GM12878 (cell line): ENCODE data around the gene EBF3. TPM values are rescaled to one million over a fixed set of nuclear protein-coding genes. Genes with fewer than 3 reads are reported as not detected.

Experiments used
- ATAC-seq: fragments of 200-7000 bp; cut with Tn5 transposase; 3 replicates; pipeline ENCODE4 v1.9.1; 2020; ENCODE audit warnings: mild to moderate bottlenecking, moderate library complexity
- BruUV-seq: library from RNA; stranded (reverse); fragments of 400-500 nt; replicated peaks from 2 replicates; lab custom pipeline; 2021; lab: Mats Ljungman, UMichigan
- CTCF ChIA-PET: fragments of 300-600 bp; sonication (Branson Sonifier 250); formaldehyde crosslinking; extraction: SDS; loops from one replicate; lab custom pipeline; 2021; ENCODE audit warnings: inconsistent platforms; lab: Yijun Ruan, JAX
- POLR2A ChIA-PET: fragments of 350-600 bp; formaldehyde crosslinking; extraction: SDS; loops from one replicate; lab custom pipeline; 2021; ENCODE audit warnings: inconsistent platforms; lab: Charles Lee
- RAD21 ChIA-PET: fragments of 300-600 bp; sonication (Branson Sonifier 250); formaldehyde crosslinking; loops from one replicate; lab custom pipeline; 2023; ENCODE audit warnings: antibody characterized with exemption; ENCODE audit not compliant: unreplicated experiment; lab: Charles Lee
- SMC1A ChIA-PET: fragments of 300-600 bp; sonication (Branson Sonifier 250); formaldehyde crosslinking; loops from one replicate; lab custom pipeline; 2023; ENCODE audit not compliant: unreplicated experiment, uncharacterized antibody; lab: Charles Lee
- DNase-seq: peaks from one replicate; pipeline ENCODE4 v3.0.0-alpha.2; 2011; ENCODE audit warnings: low read depth, low spot score
- FAIRE-seq: peaks from 3 replicates; lab custom pipeline; 2011; peaks lifted over from hg19 to GRCh38; lab: Jason Lieb, UNC
- H2AFZ ChIP-seq: 2 replicates; pipeline ENCODE4 v1.6.0; 2011; ENCODE audit warnings: low read depth, low read length, control low read depth; ENCODE audit not compliant: control insufficient read depth
- H3K27ac ChIP-seq: 2 replicates; pipeline ENCODE4 v1.5.1; 2011; ENCODE audit warnings: control low read depth; ENCODE audit not compliant: control insufficient read depth, insufficient read depth
- H3K27me3 ChIP-seq, 2 experiments: replicated peaks in 1 of 2; 2 replicates each; pipeline versions ENCODE4 v1.6.0 to v1.6.1; 2011; ENCODE audit warnings: low read length in 1 of 2; ENCODE audit not compliant: control insufficient read depth in 2 of 2, insufficient read depth in 2 of 2
- H3K36me3 ChIP-seq, 2 experiments: 2 replicates each; pipeline ENCODE4 v1.5.1; 2011; ENCODE audit warnings: low read length in 1 of 2; ENCODE audit not compliant: control insufficient read depth in 2 of 2, insufficient read depth in 2 of 2
- H3K4me1 ChIP-seq: 2 replicates; pipeline ENCODE4 v1.6.1; 2011; ENCODE audit warnings: mild to moderate bottlenecking, low read length, moderate library complexity, mixed read lengths; ENCODE audit not compliant: control insufficient read depth, insufficient read depth
- H3K4me2 ChIP-seq: 2 replicates; pipeline ENCODE4 v1.6.0; 2011; ENCODE audit warnings: control low read depth; ENCODE audit not compliant: control insufficient read depth, insufficient read depth
- H3K4me3 ChIP-seq: fragments of 200-600 bp; sonication (generic); 2 replicates; pipeline ENCODE4 v1.5.1; 2016
- H3K79me2 ChIP-seq: 2 replicates; pipeline ENCODE4 v1.6.0; 2011; ENCODE audit warnings: low read length; ENCODE audit not compliant: control insufficient read depth, insufficient read depth
- H3K9ac ChIP-seq: 2 replicates; pipeline ENCODE4 v1.8.0; 2011; ENCODE audit warnings: low read length, control low read depth, mixed read lengths; ENCODE audit not compliant: control insufficient read depth, insufficient read depth
- H3K9me3 ChIP-seq: replicated peaks from 3 replicates; pipeline ENCODE4 v1.5.1; 2011; ENCODE audit warnings: mild to moderate bottlenecking, low read length; ENCODE audit not compliant: control insufficient read depth, insufficient read depth
- H4K20me1 ChIP-seq: 2 replicates; pipeline ENCODE4 v1.6.0; 2011; ENCODE audit not compliant: control insufficient read depth, insufficient read depth
- CBFB ChIP-seq: IDR thresholded peaks from 2 replicates; pipeline ENCODE4 v1.6.1; 2016; ENCODE audit warnings: antibody characterized with exemption, low read depth
- HCFC1 ChIP-seq: fragments of 150-350 bp; IDR thresholded peaks from 2 replicates; pipeline ENCODE4 v1.6.1; 2014; ENCODE audit warnings: low read length
- HDGF ChIP-seq: fragments of 450-650 bp; IDR thresholded peaks from 2 replicates; pipeline ENCODE4 v1.6.1; 2016; ENCODE audit warnings: antibody characterized with exemption
- LARP7 ChIP-seq: fragments of 450-650 bp; IDR thresholded peaks from 2 replicates; pipeline ENCODE4 v1.6.1; 2017; ENCODE audit warnings: mild to moderate bottlenecking
- MTA3 ChIP-seq: IDR thresholded peaks from 2 replicates; pipeline ENCODE4 v1.6.1; 2012; ENCODE audit warnings: low read length, inconsistent platforms, borderline replicate concordance
- RFX5 ChIP-seq: IDR thresholded peaks from 2 replicates; pipeline ENCODE4 v1.6.1; 2011; ENCODE audit warnings: low read depth, low read length, improper control_type of control experiment
- SIN3A ChIP-seq: IDR thresholded peaks from 2 replicates; pipeline ENCODE4 v1.6.1; 2012; ENCODE audit warnings: low read depth, low read length, improper control_type of control experiment
- SRF ChIP-seq, 2 experiments: IDR thresholded peaks; 2 replicates each; pipeline ENCODE4 v1.6.1; 2011; ENCODE audit warnings: low read depth in 2 of 2, low read length in 2 of 2, mild to moderate bottlenecking in 1 of 2, moderate library complexity in 1 of 2
- SUPT20H ChIP-seq: IDR thresholded peaks from 2 replicates; pipeline ENCODE4 v1.6.1; 2011; ENCODE audit warnings: low read depth, mild to moderate bottlenecking, low read length, moderate library complexity, borderline replicate concordance; ENCODE audit not compliant: control insufficient read depth
- WGBS: methylation state at CpG from one replicate; pipeline ENCODE4 v1.1.6; 2016; ENCODE audit warnings: low lambda C conversion rate; ENCODE audit not compliant: insufficient replicate concordance, insufficient coverage; ENCODE audit errors: missing lambda C conversion rate; 5-methylcytosine and 5-hydroxymethylcytosine counted together
- in situ Hi-C: fragments of 300-500 bp; cut with MboI; formaldehyde crosslinking; loops from 9 replicates; pipeline ENCODE4 v1.14.3; 2018; ENCODE audit warnings: mixed read lengths
- intact Hi-C: fragments of 100-400 bp; cut with micrococcal nuclease; formaldehyde crosslinking; loops from one replicate; pipeline ENCODE4 v1.14.2; 2022; ENCODE audit not compliant: unreplicated experiment
- polyA plus RNA-seq, 11 experiments: library from polyadenylated mRNA; depleted of rRNA in 4 of 11; unstranded in 6 of 11; stranded (reverse) in 5 of 11; fragments of >200 nt; fragmentation: Nextera tagmentation in 4 of 11; fragmentation: Illumina TruSeq in 1 of 11; extraction: Ambion mirVana in 4 of 11; extraction: Trizol in 1 of 11; gene quantifications; 1 replicate in 1 of 11; 2 replicates in 10 of 11; pipeline versions ENCODE4 v1.2.1 to v1.2.3, GENCODE V29; 2011 to 2016; ENCODE audit warnings: inconsistent platforms in 2 of 11, missing spikeins in 2 of 11, low read depth in 1 of 11
- total RNA-seq, 4 experiments: library from RNA; depleted of rRNA in 3 of 4; stranded (reverse); fragments of >200 nt in 3 of 4; fragmentation: Illumina TruSeq in 1 of 4; extraction: Trizol in 1 of 4; gene quantifications; 2 replicates each; pipeline versions ENCODE4 v1.2.1 to v1.2.3, GENCODE V29; 2013 to 2021
- TF ChIP-seq, protein P1 (sequence below): fragments of 150-350 bp; IDR thresholded peaks from 2 replicates; pipeline ENCODE4 v1.6.1; 2014; ENCODE audit warnings: mild to moderate bottlenecking, low read depth, low read length
- TF ChIP-seq, protein P2 (sequence below): fragments of 450-650 bp; IDR thresholded peaks from 2 replicates; pipeline ENCODE4 v1.6.1; 2016; ENCODE audit warnings: mild to moderate bottlenecking
- TF ChIP-seq, protein P3 (sequence below): IDR thresholded peaks from 2 replicates; pipeline ENCODE4 v1.6.1; 2012; ENCODE audit warnings: mild to moderate bottlenecking, low read depth, low read length

The EBF3 gene
- total and polyA plus RNA-seq, 10 of the 15 experiments (the other 5 are each of a cell fraction or from before 2014, with no cell fraction given), result not detected

DNA sequence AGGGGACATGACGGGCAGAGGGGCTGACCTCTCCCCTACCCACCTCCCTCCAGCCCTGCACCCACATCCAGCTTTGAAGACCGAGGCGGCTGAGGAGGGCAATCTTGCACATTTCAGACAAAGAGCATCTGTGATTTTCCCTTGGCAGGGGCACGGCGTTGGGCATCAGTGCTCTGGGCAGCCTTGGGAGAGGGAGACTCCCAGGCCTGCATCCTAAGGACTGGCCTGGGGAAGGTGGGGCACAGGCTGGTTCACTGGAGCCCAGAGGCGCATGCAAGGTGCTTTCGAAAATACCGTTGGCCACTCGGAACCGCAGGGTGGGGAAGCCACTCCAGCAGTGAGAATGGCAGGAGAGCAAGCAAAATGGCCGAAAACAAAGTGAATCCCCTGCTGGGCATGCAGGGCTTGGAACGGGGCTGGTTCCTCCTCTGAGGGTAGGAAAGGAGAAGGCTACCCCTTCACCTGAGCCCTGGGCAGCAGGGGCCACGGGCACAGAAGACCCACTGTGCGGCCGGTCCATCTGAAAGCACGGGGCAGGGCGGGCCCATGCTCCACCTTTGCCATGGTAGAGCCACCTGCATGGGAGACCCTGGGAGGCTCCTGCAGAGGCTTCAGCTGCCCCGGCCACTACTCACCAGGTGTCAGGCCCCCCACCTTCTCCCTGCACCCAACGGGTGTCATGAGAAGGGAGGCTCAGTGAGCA, 49.8 kb downstream of the EBF3 start:
- no peak for DNase-seq
- no peak overlapping the region for H3K9ac ChIP-seq
- no peak for FAIRE-seq
- no peak for ATAC-seq
- in situ Hi-C loops (no loop called here), intact Hi-C loops (no loop called here)
- no peaks in the 10 kb centered on the region for H3K9me3 ChIP-seq
- ChIA-PET CTCF (no interaction called here), POLR2A (no interaction called here), RAD21 (no interaction called here), SMC1A (no interaction called here)
- no peak overlapping the region for H2AFZ ChIP-seq
- H3K27ac ChIP-seq, result no peak overlapping the region
- H3K79me2 ChIP-seq, result no peaks in the 10 kb centered on the region
- no peaks in the 10 kb centered on the region for H3K27me3 ChIP-seq
- H3K4me2 ChIP-seq, result no peak overlapping the region
- 45% methylated on average over 18 of the region's 19 CpGs for WGBS
- H3K4me1 ChIP-seq, result no peaks in the 10 kb centered on the region
- TF ChIP-seq SIN3A (no peak), HDGF (no peak), SRF (IDR thresholded peaks at IDR 0.05; ENCODE audit: low read depth in 2 of 2, low read length in 2 of 2) (no peak), CBFB (no peak), HCFC1 (no peak), MTA3 (no peak), LARP7 (no peak), RFX5 (no peak), SUPT20H (no peak)
- TF ChIP-seq, protein P1, sequence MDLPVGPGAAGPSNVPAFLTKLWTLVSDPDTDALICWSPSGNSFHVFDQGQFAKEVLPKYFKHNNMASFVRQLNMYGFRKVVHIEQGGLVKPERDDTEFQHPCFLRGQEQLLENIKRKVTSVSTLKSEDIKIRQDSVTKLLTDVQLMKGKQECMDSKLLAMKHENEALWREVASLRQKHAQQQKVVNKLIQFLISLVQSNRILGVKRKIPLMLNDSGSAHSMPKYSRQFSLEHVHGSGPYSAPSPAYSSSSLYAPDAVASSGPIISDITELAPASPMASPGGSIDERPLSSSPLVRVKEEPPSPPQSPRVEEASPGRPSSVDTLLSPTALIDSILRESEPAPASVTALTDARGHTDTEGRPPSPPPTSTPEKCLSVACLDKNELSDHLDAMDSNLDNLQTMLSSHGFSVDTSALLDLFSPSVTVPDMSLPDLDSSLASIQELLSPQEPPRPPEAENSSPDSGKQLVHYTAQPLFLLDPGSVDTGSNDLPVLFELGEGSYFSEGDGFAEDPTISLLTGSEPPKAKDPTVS, result no peak
- TF ChIP-seq, protein P2, sequence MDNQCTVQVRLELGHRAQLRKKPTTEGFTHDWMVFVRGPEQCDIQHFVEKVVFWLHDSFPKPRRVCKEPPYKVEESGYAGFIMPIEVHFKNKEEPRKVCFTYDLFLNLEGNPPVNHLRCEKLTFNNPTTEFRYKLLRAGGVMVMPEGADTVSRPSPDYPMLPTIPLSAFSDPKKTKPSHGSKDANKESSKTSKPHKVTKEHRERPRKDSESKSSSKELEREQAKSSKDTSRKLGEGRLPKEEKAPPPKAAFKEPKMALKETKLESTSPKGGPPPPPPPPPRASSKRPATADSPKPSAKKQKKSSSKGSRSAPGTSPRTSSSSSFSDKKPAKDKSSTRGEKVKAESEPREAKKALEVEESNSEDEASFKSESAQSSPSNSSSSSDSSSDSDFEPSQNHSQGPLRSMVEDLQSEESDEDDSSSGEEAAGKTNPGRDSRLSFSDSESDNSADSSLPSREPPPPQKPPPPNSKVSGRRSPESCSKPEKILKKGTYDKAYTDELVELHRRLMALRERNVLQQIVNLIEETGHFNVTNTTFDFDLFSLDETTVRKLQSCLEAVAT, result no peak
- TF ChIP-seq, protein P3, sequence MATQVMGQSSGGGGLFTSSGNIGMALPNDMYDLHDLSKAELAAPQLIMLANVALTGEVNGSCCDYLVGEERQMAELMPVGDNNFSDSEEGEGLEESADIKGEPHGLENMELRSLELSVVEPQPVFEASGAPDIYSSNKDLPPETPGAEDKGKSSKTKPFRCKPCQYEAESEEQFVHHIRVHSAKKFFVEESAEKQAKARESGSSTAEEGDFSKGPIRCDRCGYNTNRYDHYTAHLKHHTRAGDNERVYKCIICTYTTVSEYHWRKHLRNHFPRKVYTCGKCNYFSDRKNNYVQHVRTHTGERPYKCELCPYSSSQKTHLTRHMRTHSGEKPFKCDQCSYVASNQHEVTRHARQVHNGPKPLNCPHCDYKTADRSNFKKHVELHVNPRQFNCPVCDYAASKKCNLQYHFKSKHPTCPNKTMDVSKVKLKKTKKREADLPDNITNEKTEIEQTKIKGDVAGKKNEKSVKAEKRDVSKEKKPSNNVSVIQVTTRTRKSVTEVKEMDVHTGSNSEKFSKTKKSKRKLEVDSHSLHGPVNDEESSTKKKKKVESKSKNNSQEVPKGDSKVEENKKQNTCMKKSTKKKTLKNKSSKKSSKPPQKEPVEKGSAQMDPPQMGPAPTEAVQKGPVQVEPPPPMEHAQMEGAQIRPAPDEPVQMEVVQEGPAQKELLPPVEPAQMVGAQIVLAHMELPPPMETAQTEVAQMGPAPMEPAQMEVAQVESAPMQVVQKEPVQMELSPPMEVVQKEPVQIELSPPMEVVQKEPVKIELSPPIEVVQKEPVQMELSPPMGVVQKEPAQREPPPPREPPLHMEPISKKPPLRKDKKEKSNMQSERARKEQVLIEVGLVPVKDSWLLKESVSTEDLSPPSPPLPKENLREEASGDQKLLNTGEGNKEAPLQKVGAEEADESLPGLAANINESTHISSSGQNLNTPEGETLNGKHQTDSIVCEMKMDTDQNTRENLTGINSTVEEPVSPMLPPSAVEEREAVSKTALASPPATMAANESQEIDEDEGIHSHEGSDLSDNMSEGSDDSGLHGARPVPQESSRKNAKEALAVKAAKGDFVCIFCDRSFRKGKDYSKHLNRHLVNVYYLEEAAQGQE, result no peak
- TF ChIP-seq, all 136 proteins: peak for 0
- BruUV-seq, result no TSS peak
- Histone ChIP-seq H3K36me3 (no peaks in the 10 kb centered on the region), H4K20me1 (no peaks in the 10 kb centered on the region), H3K4me3 (no peak overlapping the region)
